Stimulated activated CD4-positive, alpha-beta T cell treated with anti-CD3 and anti-CD28 coated beads, TNF-alpha, amount 100 ng/mL, for 24 hours (primary cell): Measurements from ENCODE around the gene C10orf67.
"Not testable (repeated sequence)": the region's sequence is repeated elsewhere in the genome, so short reads cannot be mapped to it uniquely, and the experiment has no call there.

Source experiments
- DNase-seq, 3 experiments: peaks; one replicate each; pipeline ENCODE4 v3.0.0-alpha.2; 2020; ENCODE audit warnings: low read depth in 3 of 3

The C10orf67 gene

DNA sequence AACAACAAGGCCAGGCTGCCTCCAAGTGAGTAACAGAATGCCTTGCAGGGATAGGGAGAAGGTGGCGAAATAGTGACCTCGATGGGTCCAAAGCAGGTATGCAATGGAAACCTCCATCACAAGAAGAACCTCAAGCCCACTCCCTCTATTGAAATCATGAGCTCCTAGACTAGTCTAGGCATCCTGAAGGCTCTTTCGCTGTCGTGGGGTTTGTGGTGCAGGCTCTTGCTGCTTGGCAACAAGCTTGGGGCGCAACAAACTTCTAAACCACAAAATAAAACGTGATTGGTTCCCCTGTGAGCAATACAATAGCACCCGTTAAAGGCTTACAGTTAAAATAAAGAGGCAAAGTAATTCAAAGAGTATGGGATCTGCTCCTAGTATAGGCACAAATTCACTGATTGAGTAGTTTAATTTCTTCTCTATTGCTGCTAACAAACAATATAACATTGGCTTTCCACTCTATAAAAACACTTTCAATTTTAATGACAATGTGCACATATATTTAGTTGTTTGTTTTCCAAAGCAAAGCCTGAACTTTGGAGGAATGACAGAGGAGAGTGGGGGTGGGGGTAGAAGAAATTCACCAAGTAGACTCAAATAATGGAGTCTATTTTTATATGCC lies 64.1 kb downstream of the C10orf67 start:
- no peak for DNase-seq

DNA sequence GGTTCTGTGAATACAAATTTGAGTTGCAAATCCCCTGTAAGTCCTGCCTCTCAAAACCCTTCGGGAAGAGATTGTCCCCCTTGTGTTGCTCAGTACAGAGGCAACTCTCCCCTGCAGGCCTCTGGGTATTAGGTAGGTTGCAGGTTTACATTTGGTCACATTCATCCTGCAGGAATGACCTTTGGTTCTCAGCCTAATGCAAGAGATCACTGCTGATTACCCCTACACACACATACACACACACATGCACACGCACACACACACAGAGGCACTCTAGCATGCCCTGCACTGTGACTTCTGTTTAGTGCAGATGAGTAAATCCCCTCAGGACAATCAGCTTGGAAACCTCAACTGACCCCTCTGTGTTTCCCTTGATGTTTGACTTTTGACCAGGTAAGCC lies 69.2 kb downstream of the C10orf67 start:
- no peak for DNase-seq

DNA sequence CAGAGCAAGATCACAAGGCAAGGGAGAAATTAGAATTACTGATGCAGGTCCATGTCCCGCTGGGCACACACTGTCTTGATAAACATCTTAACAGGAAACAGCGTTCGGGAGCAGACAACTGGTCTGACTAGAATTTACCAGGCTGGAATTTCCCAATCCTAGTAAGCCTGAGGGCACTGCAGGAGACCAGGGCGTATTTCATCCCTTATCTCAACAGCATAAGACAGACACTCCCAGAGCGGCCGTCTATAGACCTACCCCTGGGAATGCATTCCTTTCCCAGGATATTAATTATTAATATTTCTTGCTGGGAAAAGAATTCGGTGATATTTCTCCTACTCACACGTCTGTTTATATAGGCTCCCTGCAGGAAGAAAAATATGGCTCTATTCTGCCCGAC lies 70.4 kb downstream of the C10orf67 start:
- not testable (repeated sequence) for DNase-seq

DNA sequence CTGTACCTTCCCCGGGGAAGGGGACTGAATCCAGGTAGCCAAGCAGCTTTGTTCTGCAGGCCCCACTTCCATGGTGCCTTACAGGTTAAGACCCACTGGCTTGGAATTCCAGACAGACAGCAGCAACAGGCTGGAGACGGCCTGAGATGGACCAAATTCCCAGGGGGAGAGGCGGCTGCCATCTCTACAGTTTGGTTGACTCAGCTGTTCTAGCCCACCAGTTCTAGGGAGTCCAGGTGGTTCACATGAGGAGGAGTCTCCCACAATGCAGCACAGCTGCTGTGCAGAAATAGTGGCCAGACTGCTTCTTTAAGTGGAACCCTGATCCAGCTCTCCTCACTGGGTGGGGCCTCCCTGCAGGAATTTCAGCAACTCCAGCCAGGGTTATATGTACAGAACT lies 74.1 kb downstream of the C10orf67 start:
- no peak for DNase-seq

DNA sequence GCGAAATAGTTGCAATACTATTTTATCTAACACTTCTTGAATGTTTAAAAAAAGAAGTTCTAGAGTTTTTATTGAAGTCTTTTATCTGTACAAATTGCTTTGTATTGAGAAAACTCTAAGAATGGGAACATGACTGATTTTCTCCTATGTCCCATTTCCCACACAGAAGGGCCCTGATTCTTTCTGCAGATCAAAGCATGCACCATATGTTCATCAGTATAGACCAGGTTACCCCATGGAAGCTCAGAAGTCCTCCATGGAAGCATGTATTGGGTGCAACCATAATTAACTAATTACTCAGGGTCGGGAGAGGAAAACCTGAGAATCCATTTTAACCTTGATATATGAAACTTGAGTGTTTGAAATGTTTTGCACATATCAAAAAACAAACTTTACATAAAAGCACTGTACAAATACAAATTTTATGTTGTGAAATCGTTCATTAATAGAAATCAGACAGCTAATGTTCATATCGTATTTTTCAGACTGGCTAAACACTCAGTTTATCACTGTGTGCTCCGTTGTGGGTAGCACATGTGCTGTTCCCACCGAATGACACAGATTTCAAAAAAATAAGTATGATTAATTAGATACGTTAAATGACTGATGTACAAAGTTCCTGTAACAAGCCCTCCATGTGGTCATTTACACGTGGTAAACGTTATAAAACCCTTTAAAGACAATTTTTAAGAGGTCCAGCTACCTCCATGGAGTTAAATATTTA lies 81.0 kb downstream of the C10orf67 start:
- DNase-seq, result no peak

DNA sequence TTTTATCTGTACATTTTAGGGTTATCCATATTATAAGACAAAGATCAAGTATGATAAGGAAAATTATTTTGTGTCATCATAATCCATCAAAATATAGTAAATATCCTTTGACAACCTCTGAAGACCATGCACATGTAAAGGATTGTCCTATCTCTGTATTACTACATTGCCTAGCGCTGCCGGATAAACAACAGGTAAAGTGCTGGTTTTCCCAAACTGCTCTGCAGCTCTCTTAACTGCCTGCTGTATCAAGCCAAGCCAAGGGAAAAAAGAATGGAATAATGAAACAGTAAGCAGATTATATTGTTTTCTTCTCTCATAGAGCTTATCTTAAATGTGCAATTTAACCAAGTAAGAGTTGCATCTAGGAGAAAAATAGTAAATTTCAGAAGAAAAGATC lies 81.7 kb downstream of the C10orf67 start:
- DNase-seq, result no peak

DNA sequence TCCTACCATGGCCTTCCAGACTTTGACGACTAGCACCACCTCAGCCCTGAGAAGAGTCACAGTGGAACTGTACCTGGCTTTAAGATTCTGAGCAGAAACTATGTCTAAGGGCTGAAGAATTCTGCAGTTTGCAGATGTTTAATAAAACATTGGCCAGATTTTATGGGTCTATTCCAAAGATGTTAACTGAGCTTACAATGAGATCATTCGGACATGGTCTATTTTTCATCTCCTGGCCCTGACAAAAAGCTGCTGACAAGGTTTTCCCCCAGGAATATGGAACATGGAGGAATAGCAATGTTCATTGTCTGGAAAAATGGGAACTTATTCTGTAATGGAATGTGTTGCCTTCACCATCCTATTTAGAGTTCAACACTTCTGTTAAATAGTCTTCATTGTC lies 86.1 kb downstream of the C10orf67 start:
- DNase-seq, result no peak

DNA sequence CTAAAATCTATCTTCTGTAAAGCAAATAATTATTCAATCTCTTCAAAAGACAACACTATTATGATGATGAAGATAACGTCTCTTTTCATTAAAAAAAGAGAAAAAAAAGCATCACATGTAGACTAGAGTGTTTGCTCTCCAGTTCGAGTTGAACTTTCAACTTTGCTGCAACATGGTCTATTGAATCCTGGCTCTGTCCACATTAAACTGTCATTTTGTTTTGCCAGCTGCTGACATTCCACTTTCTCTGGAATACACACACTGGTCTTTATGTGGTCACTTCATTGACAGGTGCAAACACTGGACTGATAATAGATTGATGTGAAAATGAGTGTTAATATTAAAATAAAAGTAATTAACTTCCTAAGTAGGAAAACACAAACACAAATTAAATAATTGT lies 90.8 kb downstream of the C10orf67 start:
- no peak for DNase-seq

DNA sequence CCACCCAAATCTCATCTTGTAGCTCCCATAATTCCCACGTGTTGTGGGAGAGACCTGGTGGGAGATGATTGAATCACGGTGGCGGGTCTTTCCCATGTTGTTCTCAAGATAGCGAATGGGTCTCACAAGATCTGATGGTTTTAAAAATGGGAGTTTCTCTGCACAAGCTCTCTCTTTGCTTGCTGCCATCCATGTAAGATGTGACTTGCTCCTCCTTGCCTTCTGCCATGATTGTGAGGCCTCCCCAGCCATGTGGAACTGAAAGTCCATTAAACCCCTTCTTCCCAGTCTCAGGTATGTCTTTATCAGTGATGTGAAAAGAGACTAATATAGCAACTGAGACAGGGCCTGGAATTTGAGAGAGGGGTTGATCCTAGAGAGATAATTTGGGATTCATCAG lies 91.7 kb downstream of the C10orf67 start:
- DNase-seq, result not testable (repeated sequence)

DNA sequence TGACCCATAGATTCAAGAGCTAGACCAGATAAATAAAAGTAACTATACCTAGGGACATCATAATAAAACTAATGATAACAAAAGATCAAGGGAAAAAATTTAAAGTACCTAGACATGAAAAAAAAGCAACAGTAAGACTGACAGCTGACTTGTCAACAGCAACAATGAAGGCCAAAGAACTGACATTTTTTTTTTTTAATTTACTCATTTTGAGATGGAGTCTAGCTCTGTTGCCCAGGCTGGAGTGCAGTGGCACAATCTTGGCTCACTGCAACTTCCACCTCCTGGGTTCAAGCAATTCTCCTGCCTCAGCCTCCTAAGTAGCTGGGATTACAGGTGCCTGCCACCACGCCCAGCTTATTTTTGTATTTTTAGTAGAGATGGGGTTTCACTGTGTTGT lies 102.8 kb downstream of the C10orf67 start:
- DNase-seq, result not testable (repeated sequence)

DNA sequence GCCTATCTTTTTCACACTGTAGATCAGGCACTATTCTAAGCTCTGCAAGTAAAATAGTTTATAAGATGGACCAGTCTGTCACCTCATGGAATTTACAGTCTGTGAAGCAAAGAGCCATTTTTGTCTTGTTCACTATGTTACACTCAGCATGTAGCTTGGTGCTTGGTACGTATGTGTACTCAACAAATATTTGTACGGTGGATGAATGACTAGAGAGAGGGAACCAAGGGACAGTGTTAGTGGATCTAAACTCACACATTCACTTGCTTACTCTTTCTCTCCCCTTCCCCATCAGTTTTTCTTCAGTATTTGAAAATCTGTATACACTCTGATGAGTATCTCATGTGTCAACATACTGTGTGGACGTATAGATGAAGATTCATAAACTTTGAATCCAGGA lies 106.6 kb downstream of the C10orf67 start:
- no peak for DNase-seq

DNA sequence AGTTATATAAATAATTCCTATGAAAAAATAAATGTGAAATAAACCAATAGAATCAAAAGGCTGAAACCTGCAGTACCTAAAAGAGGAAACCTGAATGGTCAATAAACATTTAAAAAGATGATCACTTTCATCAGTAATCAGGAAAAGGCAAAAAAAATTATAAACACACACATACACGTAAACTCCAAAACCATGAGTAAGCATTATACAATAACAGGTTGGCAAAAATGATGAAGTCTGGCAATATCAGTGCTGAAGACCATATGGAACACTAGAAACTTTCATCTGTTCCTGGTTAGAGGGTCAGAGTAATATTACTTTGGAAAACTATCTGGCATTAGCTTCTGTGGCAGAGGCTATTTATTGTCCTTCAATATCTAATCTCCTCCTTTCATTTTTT lies 114.0 kb downstream of the C10orf67 start:
- no peak for DNase-seq

DNA sequence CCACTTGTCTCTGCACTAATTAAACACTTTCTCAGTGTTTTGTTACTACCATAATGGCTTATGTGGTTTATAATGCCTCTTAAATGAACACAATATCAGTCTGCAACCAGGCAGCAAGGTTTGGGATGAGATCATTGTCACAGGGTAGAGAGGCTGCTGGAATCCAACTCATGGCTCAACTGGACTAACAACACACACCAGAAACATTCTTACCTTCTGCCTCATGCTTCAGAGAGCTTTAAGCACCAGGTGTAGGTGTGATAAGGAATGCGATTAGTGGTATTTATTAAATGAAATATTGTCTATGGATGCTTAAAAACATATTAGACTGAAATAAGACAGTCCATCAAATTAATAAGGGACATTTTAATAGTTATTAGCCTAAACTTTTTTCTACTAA lies 127.1 kb downstream of the C10orf67 start:
- no peak for DNase-seq

DNA sequence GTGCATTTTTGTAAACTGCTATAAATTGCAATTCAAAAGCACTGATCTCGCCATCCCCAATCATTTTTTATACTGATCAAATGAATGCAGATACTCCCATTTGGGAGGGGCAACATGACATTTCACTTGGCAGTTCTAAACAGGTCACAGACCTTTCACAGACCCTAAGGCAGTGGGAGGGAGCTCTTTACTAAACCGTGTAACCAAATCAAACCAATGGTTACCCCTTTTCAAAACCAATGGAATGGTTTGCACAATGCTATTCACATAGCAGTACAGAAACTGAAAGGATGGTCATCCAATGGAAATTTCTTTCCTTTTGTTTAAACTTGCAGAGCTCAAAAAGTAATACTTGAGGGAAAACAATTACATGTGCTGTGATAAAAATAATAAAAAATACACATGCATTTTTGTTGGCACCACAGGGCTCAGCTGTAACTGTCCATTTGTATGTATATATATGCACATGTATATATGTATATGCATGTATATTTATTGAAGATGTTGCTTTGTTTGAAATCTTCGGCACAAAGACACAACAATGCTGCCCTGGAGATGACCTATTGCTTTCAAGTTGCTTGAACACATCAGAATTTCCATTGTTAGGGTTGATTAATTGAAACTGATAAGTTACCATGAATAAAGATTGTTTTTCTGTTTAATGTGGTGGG lies 138.5 kb downstream of the C10orf67 start:
- no peak for DNase-seq

DNA sequence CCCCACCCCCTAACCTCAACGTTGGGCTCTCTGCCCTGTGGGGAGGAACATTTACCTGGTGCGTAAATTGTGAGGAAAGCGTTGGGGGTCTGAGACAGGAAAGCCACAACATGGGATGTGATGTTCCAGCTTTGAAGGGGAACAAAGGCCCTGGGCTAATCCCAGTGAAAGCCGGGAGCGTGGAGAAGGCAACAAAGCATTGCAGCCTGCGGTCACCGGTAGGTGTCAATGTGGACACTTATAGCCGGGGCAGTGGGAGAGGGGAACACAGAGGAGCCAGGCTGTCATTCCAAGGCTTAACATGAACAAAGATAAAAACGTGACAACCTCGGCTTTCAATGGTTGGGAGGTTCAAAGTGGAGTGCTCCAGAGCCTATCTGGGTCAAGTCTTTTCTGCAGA lies 139.8 kb downstream of the C10orf67 start:
- no peak for DNase-seq

DNA sequence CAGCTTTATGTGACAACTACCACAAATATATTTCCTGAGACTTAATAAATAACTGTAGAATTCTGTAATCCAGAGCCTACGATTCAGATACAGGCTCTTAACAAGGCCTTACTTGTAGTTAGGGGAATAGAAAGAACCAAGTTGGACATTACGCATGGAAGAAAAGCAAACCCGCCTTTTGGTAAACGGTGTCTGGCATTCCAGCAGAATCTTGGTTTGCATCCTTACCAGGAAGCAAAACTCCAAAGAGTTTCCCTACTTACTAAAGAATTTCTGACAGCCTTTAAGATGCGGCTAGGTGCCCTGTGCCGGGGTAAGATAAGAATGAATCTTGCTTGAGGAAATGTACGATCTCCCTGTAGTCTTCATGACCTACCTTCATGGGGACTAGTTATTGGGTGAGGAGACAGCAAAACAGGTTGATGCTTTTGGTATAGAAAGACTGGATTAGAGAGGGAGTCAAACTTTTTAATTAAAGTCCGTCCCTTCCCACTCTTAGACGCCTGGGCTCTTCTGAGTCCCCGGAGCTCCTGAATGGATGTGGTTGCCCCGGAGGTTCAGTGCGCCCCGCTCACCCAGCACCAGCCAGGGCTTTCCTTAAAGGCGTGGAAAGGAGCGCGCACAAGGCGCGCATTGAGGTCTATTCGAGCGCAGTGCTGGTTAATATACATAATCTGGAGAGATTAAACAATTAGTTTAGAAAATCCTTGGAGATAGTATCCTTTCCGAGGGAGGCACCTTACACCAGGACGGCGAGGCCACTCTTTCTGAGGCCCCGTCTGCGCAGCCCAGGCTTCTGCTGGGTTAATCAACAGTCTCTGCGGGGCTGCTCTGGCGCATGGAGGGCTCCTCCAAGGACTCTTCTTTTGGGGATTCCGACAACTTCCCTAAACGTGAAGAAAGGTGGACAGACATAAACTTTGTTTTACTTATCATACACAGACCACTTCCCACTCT lies 140.9 kb downstream of the C10orf67 start:
- DNase-seq, result no peak

DNA sequence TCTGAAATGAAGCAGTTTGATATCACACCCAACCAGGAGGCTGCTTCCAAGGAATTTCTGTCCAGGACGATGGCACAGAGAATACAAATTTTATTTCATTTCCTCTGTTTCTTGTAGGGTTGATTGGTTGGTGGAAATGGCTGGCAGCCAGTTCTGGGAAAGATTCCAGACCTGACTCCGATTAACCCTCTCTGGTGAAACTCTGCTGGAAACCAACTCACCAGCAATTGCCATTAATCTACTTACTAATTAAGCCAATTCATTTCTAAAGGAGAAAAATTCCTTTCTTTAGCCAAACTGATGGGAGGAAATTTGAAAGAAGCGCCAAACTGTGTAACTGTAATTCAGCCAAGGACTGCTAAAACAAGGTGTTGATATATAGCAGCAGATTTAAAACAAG lies 141.8 kb downstream of the C10orf67 start:
- DNase-seq, result no peak

DNA sequence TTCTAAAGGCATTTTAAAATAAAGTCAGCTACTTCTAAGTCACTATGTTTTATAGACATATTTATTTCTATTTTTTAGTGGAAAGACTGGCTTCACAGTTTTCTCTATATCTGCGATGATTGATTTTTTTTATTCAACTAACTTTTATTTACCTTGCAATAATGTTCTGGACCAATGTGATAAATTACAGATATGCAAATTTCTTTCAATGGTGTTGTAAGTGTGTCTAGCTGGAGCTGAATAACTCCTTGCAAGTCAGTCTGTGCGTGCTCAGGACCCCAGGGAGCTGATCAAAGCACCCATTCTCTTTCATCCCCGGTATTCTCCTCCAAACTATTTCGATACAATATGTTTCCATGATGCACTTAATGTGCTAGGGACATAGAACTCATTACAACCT lies 142.8 kb downstream of the C10orf67 start:
- DNase-seq, result no peak

DNA sequence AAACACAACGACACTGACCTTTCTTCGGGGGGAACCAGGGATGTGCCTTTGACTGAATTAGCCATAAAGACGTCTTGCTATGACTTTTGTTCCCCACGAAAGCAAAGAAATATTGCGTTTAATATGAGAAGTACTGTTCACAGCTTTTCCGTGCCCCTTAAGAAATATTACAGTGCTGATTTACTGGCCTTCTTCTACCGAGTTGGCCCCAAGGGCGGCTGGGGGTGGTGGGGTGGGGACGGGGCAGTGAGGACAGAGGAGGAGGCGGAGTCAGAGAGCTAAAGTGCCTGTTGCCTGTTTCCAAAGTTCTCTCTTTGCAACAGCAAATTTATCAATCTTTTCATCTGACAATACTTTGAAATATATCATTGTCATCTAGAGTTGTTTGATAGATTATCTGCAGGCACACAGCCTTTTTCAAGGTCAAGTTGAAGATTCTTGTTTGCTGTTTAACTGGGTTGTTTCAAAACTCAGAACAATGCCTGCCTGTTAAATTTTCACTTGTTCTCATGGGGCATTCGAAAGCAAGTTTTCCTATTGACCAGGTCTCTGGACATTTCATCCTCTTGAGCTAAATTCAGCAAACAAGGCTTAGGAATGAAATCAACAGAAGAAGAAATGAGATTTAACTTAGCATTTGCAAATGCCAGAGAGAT lies 143.5 kb downstream of the C10orf67 start:
- DNase-seq, result no peak

DNA sequence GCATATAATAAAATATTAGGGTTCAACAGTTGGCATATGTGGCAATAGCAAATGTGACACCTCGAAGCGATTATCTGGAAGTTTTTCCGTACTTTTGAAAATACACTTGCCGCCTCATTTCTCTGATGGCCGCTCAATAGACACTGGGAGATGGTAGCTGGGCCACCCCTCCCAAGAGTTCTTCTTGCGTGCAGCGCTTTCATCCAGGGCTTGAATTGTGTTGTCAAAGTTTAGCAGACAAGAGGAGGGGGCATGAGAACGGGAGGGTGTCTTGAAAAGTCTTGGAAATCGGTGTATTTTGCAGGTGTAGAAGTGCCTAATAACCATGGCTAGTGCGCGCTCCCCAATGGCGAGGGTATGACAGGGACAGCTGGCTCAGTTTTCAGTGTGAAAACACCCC lies 144.0 kb downstream of the C10orf67 start:
- no peak for DNase-seq

DNA sequence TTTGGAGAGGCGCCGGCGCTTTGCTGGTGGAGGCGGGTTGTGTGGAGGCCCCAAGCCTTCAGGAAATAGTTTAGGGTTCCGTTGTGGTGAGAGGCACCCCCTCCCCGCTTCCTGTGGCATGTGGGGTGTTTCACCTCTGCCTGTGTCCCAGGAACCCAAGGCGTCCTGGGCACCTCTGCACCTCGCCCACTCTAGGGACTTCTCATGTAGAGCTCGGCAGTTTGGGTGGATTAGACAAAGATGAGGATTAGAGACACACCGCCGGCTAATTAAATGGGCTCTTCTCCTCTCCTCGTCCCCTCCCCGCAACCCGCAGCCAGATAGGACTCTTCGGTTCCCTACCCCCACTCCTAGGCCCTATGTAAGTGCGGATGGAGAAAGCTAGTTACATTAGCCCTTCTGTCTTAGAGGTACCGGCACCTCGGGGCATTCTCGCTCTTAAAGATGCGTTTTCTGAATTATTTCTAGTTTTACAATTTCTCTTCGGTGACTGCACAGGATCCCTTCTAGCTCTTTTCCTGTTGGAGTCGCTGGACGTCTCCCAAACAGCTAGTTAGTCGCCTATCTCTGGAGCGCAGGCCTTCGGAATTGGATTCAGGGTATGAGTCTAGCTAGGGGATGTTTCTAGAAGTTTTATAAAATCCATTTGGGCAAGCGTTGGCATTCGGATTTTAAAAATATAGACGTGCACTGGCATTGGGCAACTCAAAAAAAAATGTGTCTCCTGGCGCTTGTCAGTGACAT lies 144.7 kb downstream of the C10orf67 start:
- DNase-seq, result no peak
